Kidney epithelial cell (primary cell): ENCODE results near the gene BTBD2. TPM values are rescaled to one million over a fixed set of nuclear protein-coding genes. Genes with fewer than 3 reads are reported as not detected.

Source experiments
- DNase-seq: peaks from one replicate; pipeline ENCODE4 v3.0.0-alpha.2; 2010; ENCODE audit warnings: low read depth
- H3K27me3 ChIP-seq: 2 replicates; pipeline ENCODE4 v1.6.0; 2011; ENCODE audit warnings: low read length; ENCODE audit not compliant: control insufficient read depth, insufficient read depth
- H3K36me3 ChIP-seq: 2 replicates; pipeline ENCODE4 v1.5.1; 2011; ENCODE audit warnings: low read length; ENCODE audit not compliant: control insufficient read depth, insufficient read depth
- H3K4me3 ChIP-seq: 2 replicates; pipeline ENCODE4 v1.5.1; 2011; ENCODE audit warnings: low read depth, mild to moderate bottlenecking, control low read depth, low read length
- total RNA-seq: library from RNA; depleted of rRNA; stranded (reverse); fragments of >200 nt; gene quantifications from 2 replicates; pipeline ENCODE4 v1.2.3, GENCODE V29; 2015
- TF ChIP-seq, protein P1 (sequence below): IDR thresholded peaks from 2 replicates; pipeline ENCODE4 v1.5.1; 2011; ENCODE audit warnings: mild to moderate bottlenecking, moderate library complexity, low read length, control low read depth, inconsistent platforms; ENCODE audit not compliant: insufficient read depth, poor library complexity, severe bottlenecking

The BTBD2 gene
- total RNA-seq, 1 donor from 2014 or later: 51.3 TPM

DNA sequence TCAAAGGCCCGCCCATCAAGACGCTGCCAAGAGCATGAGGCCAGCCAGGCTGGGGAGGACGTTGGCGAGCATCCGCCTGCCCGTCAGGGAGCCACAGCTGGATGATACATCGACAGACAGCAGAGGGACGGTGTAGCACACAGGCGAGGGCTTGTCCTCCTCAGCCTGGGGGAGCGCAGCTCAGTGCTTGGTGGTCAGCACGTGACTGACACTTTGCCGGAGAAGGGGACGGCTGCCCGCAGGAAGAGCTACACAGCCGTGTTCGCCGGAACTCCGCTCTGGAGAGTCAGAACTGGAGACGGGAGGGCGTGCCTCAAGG lies 40.4 kb downstream of the BTBD2 start:
- Histone ChIP-seq H3K4me3 (no peak overlapping the region), H3K36me3 (peaks cover 4% of the 10 kb centered on the region), H3K27me3 (no peaks in the 10 kb centered on the region)
- DNase-seq: no peak
- TF ChIP-seq, protein P1, sequence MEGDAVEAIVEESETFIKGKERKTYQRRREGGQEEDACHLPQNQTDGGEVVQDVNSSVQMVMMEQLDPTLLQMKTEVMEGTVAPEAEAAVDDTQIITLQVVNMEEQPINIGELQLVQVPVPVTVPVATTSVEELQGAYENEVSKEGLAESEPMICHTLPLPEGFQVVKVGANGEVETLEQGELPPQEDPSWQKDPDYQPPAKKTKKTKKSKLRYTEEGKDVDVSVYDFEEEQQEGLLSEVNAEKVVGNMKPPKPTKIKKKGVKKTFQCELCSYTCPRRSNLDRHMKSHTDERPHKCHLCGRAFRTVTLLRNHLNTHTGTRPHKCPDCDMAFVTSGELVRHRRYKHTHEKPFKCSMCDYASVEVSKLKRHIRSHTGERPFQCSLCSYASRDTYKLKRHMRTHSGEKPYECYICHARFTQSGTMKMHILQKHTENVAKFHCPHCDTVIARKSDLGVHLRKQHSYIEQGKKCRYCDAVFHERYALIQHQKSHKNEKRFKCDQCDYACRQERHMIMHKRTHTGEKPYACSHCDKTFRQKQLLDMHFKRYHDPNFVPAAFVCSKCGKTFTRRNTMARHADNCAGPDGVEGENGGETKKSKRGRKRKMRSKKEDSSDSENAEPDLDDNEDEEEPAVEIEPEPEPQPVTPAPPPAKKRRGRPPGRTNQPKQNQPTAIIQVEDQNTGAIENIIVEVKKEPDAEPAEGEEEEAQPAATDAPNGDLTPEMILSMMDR: no peak

DNA sequence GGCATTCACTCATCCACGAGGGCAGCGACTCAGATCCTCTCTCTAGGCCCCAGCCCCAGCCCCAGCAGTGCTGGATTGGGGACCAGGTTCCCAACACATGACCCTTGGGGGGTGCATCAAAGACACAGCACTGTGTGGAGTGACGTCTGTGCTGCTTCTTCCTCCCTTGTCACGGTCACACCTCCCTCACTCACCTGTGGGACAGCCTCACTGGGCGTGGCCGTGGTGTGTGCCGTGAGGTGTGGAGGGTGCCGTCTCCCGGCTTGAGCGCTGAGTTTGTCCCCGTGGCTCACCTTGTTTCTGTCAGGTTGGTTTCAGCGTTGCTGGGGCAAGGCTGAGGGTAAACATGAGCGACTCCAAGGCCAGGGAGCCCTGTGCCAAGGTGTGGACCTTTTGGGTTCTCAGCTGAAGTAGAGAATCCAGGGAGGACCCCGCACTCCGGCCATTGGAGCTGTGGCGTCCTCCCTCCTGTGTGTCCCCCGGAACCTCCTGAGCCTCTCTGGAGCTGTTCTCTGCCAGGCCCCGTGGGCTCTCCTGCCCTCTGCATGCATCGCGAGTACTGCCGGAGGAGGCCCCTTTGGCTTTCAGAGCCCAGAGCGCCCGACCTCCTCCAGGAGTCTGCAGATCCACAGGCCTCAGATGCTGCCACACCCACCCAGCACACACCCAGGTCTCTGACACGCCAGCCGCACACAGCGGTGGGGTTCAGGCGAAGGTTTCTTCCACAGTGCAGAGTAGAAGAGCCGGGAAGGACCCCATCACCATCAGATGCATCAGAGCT lies 40.9 kb downstream of the BTBD2 start:
- no peak for DNase-seq
- no peaks in the 10 kb centered on the region for H3K27me3 ChIP-seq

DNA sequence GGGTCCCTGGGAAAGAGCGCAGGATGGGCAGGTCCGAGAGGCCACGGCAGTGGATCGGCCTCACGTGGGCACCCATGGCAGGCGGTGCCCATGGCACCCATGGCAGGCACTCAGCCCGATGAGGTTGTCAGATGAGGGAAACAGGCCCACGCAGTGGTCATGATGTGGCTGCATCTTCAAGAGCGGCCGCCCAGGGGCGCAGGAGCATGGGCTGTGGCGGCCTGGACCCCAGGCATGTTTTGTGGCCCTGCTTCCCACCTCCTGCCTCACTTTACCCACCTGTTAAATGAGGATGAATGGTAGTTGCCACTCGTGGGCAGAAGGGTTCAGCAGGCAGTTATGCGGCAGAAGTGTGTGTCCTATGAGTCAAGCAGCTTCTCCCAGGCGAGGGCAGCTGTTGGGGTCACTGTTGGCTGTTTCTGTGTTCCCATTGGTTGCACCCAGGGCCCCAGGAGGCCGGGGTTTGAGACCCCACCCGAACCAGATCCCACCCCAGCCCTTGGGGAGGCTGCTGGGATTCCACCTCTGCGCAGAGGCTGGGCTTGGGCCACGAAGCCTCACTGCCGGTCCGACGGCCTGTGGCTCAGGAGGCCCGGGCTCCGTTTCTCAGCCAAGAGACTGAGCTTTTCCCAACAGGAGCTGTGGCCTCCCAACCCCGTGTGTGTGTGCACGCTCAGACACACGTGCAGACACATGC lies 44.6 kb downstream of the BTBD2 start:
- no peak for DNase-seq
- Histone ChIP-seq H3K4me3 (no peak overlapping the region), H3K36me3 (peaks cover 3% of the 10 kb centered on the region), H3K27me3 (no peaks in the 10 kb centered on the region)
- TF ChIP-seq, protein P1: no peak

More for the DNA sequence above, 40.9 kb downstream of the BTBD2 start:
- TF ChIP-seq, protein P1: no peak
- Histone ChIP-seq H3K36me3 (peaks cover 3% of the 10 kb centered on the region), H3K4me3 (no peak overlapping the region)

DNA sequence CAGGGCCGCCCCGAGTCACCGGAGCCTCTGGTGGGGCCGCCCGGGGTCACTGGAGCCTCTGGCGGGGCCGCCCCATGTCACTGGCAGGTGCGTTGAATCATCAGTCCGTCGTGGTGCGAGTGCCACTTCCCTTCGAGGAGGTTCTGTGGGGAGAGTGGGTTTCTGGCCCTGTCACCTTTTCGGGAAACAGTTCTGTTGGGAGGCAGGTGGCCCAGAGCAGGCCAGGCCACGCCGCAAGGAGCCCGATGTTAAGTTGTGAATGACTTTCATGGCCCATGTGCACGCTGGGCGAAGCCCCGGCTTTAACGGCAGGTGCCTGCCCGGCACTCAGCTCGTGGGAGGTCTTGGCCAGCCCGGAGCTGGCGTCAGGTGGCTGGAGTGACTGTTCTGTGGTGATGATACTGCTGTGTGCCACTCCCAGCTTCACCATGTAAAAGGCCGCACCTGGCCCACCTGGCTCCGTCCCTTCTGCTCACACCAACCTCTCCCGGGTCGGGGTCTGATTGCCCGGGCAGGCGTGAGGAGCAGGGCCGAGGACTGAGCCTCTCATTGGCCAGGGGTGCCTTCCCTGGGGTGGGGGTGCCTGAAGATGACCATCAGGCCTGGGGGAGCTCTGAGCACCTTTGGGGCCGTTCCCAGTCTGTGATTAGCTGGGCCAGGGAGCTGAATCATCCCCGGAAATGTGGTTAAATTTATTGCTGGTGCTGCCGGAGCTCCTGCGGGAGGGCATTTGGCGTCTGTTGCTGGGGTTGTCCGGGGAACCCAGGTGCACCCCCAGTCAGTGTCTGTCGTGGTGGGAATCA lies 45.3 kb downstream of the BTBD2 start:
- no peak overlapping the region for H3K4me3 ChIP-seq
- H3K36me3 ChIP-seq: peaks cover 2% of the 10 kb centered on the region
- TF ChIP-seq, protein P1: no peak
- H3K27me3 ChIP-seq: no peaks in the 10 kb centered on the region
- no peak for DNase-seq

DNA sequence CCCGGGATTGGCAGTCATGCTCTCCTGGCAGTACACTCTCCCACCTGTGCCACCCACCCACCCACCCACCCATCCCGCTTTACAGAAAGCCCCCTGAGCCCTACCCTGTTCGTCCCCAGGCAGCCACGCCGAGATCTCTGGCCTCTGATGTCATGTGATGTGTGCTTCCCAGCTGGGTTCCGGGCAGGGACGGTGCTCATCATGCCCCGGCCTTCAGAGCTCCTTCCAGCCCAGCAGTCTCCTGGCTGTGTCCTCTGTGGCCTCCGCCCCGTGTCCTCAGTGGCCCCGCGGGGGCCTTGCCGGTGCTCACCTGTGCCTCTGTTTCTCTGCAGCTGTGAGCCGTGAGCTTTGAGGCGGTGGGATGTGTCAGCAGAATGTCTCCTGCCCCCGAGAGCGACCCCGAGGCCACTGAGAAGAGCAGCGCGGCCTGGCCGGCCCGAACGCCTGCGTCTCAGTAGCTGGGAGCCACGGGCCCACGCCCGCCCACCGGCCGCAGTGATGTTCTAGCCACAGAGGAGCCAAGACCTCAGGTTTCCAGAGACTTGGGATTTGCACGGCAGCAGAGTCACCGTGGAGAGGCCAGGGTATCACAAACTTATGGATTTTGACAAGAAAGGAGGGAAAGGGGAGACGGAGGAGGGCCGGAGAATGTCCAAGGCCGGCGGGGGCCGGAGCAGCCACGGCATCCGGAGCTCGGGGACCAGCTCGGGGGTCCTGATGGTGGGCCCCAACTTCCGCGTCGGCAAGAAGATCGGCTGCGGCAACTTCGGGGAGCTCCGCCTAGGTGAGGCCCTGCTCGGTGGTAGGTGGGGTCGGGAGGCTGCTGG lies 46.1 kb downstream of the BTBD2 start:
- DNase-seq: no peak
- Histone ChIP-seq H3K27me3 (no peaks in the 10 kb centered on the region), H3K36me3 (peaks cover 2% of the 10 kb centered on the region), H3K4me3 (no peak overlapping the region)
- TF ChIP-seq, protein P1: no peak
